Ishikawa (cell line): ENCODE data around the gene LIMA1.

Experiments
- CEBPB ChIP-seq: IDR thresholded peaks from 2 replicates; pipeline ENCODE4 v1.6.1; 2012
- EGR1 ChIP-seq: IDR thresholded peaks from 2 replicates; pipeline ENCODE4 v1.6.1; 2012
- EP300 ChIP-seq: IDR thresholded peaks from 2 replicates; pipeline ENCODE4 v1.6.1; 2012; ENCODE audit warnings: borderline replicate concordance
- FOXM1 ChIP-seq: IDR thresholded peaks from 2 replicates; pipeline ENCODE4 v1.6.1; 2012; ENCODE audit warnings: low read depth, borderline replicate concordance
- TAF1 ChIP-seq: IDR thresholded peaks from 2 replicates; pipeline ENCODE4 v1.6.1; 2012; ENCODE audit warnings: low read depth, mild to moderate bottlenecking
- TCF12 ChIP-seq: IDR thresholded peaks from 2 replicates; pipeline ENCODE4 v1.6.1; 2012; ENCODE audit warnings: low read depth
- YY1 ChIP-seq: IDR thresholded peaks from 2 replicates; pipeline ENCODE4 v1.6.1; 2012; ENCODE audit warnings: low read depth
- TF ChIP-seq, protein P1 (sequence below): IDR thresholded peaks from 2 replicates; pipeline ENCODE4 v1.6.1; 2012
- TF ChIP-seq, protein P2 (sequence below): IDR thresholded peaks from 2 replicates; pipeline ENCODE4 v1.6.1; 2012; ENCODE audit warnings: low read depth, mild to moderate bottlenecking
- TF ChIP-seq, protein P3 (sequence below): IDR thresholded peaks from 2 replicates; pipeline ENCODE4 v1.6.1; 2012

DNA sequence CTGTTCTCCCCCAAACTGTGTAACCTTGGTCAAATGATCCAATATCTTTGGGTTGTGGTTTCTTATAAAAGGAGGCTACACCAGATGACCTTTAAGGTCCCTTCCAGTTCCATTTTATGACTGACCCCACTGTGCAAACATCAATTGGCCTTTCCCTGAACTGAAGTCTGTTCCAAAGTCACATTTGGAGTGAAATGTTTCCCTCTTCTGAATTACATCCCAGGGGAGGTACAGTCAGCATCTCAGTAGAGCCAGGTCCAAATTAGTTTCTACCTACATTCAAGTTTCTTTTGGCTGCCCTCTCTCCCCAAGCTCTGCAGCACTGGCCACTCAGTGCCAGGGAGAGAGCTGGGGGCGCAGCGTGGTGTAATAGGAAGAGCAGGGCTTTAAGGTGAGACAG is 34.4 kb downstream of the LIMA1 start:
- TF ChIP-seq FOXM1 (no peak), TCF12 (no peak), EP300 (no peak), TAF1 (no peak), YY1 (no peak), EGR1 (no peak), CEBPB (no peak)
- TF ChIP-seq, protein P1, sequence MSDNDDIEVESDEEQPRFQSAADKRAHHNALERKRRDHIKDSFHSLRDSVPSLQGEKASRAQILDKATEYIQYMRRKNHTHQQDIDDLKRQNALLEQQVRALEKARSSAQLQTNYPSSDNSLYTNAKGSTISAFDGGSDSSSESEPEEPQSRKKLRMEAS: no peak
- TF ChIP-seq, protein P2, sequence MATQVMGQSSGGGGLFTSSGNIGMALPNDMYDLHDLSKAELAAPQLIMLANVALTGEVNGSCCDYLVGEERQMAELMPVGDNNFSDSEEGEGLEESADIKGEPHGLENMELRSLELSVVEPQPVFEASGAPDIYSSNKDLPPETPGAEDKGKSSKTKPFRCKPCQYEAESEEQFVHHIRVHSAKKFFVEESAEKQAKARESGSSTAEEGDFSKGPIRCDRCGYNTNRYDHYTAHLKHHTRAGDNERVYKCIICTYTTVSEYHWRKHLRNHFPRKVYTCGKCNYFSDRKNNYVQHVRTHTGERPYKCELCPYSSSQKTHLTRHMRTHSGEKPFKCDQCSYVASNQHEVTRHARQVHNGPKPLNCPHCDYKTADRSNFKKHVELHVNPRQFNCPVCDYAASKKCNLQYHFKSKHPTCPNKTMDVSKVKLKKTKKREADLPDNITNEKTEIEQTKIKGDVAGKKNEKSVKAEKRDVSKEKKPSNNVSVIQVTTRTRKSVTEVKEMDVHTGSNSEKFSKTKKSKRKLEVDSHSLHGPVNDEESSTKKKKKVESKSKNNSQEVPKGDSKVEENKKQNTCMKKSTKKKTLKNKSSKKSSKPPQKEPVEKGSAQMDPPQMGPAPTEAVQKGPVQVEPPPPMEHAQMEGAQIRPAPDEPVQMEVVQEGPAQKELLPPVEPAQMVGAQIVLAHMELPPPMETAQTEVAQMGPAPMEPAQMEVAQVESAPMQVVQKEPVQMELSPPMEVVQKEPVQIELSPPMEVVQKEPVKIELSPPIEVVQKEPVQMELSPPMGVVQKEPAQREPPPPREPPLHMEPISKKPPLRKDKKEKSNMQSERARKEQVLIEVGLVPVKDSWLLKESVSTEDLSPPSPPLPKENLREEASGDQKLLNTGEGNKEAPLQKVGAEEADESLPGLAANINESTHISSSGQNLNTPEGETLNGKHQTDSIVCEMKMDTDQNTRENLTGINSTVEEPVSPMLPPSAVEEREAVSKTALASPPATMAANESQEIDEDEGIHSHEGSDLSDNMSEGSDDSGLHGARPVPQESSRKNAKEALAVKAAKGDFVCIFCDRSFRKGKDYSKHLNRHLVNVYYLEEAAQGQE: no peak
- TF ChIP-seq, protein P3, sequence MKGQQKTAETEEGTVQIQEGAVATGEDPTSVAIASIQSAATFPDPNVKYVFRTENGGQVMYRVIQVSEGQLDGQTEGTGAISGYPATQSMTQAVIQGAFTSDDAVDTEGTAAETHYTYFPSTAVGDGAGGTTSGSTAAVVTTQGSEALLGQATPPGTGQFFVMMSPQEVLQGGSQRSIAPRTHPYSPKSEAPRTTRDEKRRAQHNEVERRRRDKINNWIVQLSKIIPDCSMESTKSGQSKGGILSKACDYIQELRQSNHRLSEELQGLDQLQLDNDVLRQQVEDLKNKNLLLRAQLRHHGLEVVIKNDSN: no peak
